Endothelial cell (in vitro differentiated cells): ENCODE measurements around the gene LYPD1. TPM values are rescaled to one million over a fixed set of nuclear protein-coding genes. Genes with fewer than 3 reads are reported as not detected.

Source experiments
- DNase-seq: peaks from one replicate; pipeline ENCODE4 v3.0.0; 2021; ENCODE audit warnings: low spot score
- H3K27ac Mint-ChIP-seq: one replicate; pipeline ENCODE4 v1.8.0; 2021; ENCODE audit warnings: mixed read lengths, inconsistent platforms; ENCODE audit not compliant: unreplicated experiment
- H3K27me3 Mint-ChIP-seq: one replicate; pipeline ENCODE4 v1.8.0; 2021; ENCODE audit warnings: mild to moderate bottlenecking, moderate library complexity, mixed read lengths, inconsistent platforms; ENCODE audit not compliant: unreplicated experiment
- H3K36me3 Mint-ChIP-seq: one replicate; pipeline ENCODE4 v1.8.0; 2021; ENCODE audit warnings: mild to moderate bottlenecking, low read depth, mixed read lengths, inconsistent platforms; ENCODE audit not compliant: unreplicated experiment
- H3K4me1 Mint-ChIP-seq: one replicate; pipeline ENCODE4 v1.8.0; 2021; ENCODE audit warnings: mild to moderate bottlenecking, mixed read lengths, inconsistent platforms; ENCODE audit not compliant: unreplicated experiment
- H3K4me3 Mint-ChIP-seq: one replicate; pipeline ENCODE4 v1.8.0; 2021; ENCODE audit warnings: mild to moderate bottlenecking, mixed read lengths, inconsistent platforms; ENCODE audit not compliant: unreplicated experiment
- H3K9me3 Mint-ChIP-seq: one replicate; pipeline ENCODE4 v1.8.0; 2021; ENCODE audit warnings: mixed read lengths, inconsistent platforms; ENCODE audit not compliant: unreplicated experiment
- total RNA-seq: library from RNA; stranded (reverse); fragmentation: NEBNext Ultra II Directional; extraction: Animal tissue kit (Norgen Biotek cat#: 25700); gene quantifications from one replicate; pipeline ENCODE4 v1.2.1, GENCODE V29; 2021; ENCODE audit not compliant: unreplicated experiment
- TF ChIP-seq, protein P1 (sequence below): fragments of 200-600 bp; sonication (generic); IDR thresholded peaks from one replicate; pipeline ENCODE4 v1.5.0; 2021; ENCODE audit warnings: antibody characterized with exemption; ENCODE audit not compliant: unreplicated experiment

The LYPD1 gene
- total RNA-seq, 1 donor from 2014 or later: 0.64 TPM

DNA sequence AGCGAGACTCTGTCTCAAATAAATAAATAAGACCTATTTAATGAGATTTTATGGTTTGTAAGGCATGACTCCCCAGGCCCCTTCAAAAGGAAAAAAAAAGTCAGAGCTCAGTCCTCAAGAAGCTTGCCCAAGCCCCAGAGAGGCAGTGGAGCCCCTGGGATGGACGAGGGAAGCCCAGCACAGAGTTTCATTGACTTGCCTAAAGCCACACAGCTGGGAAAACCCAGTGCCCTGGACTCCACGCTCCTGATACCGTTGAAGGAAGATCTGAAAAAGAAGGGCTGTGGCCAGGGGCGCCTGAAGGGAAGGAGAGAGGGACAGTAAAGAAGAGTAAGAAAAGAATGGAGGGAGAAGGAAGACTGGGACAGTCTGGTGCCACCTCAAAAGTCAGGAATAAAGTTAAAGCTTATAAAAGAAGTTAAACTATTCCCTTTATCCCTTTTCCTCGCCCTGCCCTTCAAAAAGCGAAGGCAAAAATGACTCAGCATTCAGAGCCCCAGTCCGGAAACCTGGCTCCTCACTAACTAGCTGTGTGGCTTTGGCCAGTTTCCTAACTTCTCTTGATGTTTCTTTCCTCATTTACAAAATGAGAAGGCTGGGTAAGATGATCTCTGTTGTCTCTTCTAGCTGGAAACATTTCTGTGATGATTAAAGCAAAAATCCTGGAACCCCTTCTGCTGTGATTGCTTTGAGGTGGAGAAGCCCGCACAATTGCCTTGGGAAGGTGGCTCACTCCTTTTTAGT is 46.7 kb downstream of the LYPD1 start:
- Mint-ChIP-seq H3K9me3 (no peaks in the 10 kb centered on the region), H3K4me3 (no peak overlapping the region), H3K27ac (no peak overlapping the region), H3K36me3 (no peaks in the 10 kb centered on the region), H3K27me3 (peaks cover 3% of the 10 kb centered on the region), H3K4me1 (no peaks in the 10 kb centered on the region)
- no peak for DNase-seq
- TF ChIP-seq, protein P1, sequence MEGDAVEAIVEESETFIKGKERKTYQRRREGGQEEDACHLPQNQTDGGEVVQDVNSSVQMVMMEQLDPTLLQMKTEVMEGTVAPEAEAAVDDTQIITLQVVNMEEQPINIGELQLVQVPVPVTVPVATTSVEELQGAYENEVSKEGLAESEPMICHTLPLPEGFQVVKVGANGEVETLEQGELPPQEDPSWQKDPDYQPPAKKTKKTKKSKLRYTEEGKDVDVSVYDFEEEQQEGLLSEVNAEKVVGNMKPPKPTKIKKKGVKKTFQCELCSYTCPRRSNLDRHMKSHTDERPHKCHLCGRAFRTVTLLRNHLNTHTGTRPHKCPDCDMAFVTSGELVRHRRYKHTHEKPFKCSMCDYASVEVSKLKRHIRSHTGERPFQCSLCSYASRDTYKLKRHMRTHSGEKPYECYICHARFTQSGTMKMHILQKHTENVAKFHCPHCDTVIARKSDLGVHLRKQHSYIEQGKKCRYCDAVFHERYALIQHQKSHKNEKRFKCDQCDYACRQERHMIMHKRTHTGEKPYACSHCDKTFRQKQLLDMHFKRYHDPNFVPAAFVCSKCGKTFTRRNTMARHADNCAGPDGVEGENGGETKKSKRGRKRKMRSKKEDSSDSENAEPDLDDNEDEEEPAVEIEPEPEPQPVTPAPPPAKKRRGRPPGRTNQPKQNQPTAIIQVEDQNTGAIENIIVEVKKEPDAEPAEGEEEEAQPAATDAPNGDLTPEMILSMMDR: no peak

DNA sequence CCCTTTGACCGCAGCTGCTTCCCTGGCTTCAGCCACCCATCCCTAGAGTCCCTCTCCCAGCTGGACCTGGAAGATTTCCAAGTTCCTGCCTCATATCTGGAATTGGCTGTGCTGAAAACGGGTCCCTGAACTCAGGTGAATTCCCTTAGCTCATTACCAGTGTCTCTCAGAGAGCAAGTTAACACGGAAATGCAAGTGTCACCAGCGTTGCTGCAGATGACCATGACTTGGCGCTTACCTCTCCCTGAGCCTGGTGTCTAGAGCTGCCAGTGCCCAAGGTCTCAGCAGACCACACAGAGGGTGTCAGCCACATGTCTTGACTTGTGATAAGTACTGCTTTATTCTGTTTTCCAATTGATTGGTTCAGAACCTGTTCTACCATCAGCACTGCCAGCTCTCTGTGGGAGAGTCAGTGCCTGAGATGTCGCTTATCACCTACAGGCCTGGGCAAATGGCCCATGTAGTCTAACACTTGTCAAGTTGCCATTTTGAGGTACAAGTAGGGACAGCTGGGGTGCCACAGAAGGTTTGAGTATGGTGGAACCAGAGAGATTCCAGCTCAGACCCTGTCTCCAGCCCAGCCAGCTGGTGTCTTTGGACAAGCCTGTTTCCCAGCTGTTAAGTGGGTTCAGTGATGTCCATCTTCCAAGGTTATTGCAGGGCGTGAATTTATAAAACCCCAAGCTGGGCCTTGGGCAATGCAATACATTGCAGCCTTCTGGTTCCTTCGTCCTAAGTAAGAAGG is 48.7 kb downstream of the LYPD1 start:
- TF ChIP-seq, protein P1: no peak
- Mint-ChIP-seq H3K4me1 (no peaks in the 10 kb centered on the region), H3K36me3 (no peaks in the 10 kb centered on the region), H3K4me3 (no peak overlapping the region), H3K27ac (no peak overlapping the region), H3K9me3 (no peaks in the 10 kb centered on the region), H3K27me3 (peaks cover 3% of the 10 kb centered on the region)
- DNase-seq: no peak

DNA sequence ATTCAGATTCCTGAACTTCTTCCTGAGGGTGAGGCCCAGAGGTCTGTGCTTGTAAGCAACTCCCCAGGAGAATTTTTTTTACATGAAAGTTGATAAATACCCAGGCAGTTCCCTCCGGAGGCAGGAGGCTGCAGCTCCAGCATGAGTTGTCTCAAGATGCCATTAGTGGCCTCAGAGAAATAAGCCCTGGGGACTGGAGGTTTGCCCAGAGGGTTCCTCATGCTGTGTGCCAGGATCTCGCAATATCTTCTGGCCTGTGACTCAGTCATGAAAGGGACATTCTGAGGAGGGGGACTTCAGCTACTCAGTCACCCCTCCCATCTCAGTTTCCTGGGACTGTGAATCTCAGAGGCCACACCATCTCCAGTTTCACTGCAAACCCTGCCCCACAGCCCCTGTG is 49.9 kb downstream of the LYPD1 start:
- no peak overlapping the region for H3K27ac Mint-ChIP-seq
- H3K36me3 Mint-ChIP-seq: no peaks in the 10 kb centered on the region
- no peak overlapping the region for H3K4me3 Mint-ChIP-seq

DNA sequence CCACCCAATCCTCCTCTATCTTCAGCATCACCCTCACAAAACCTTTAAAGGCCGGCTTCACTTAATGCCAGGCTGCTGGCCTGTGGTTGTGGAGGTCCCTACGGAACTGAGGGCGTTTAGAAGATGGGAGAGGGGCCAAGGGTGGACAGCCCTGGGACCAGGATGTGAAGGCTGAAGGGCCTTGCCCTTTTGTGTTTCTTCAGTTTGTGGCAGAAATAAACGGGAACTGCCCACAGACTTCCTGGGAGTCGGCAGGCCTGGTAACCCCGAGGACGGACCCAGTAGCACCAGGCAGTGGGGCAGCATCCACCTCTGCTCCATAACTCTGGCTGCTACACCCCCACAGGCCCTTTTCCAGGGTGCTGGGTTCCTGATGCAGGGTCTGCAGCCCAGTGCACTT is 51.3 kb downstream of the LYPD1 start:
- Mint-ChIP-seq H3K4me3 (no peak overlapping the region), H3K27ac (no peak overlapping the region)

More for the DNA sequence above, 49.9 kb downstream of the LYPD1 start:
- Mint-ChIP-seq H3K9me3 (no peaks in the 10 kb centered on the region), H3K4me1 (no peaks in the 10 kb centered on the region), H3K27me3 (peaks cover 3% of the 10 kb centered on the region)
- TF ChIP-seq, protein P1: no peak
- DNase-seq: no peak

More for the DNA sequence above, 51.3 kb downstream of the LYPD1 start:
- no peaks in the 10 kb centered on the region for H3K9me3 Mint-ChIP-seq
- no peaks in the 10 kb centered on the region for H3K4me1 Mint-ChIP-seq
- DNase-seq: no peak
- no peaks in the 10 kb centered on the region for H3K36me3 Mint-ChIP-seq
- TF ChIP-seq, protein P1: no peak
- H3K27me3 Mint-ChIP-seq: peaks cover 2% of the 10 kb centered on the region
